Naive B cell (primary cell): Measurements from ENCODE around the gene ITIH1. TPM values are rescaled to one million over a fixed set of nuclear protein-coding genes. Genes with fewer than 3 reads are reported as not detected.
"Not testable (repeated sequence)": the region's sequence is repeated elsewhere in the genome, so short reads cannot be mapped to it uniquely, and the experiment has no call there.

ENCODE experiments used
- ATAC-seq, 2 donors: fragments of 150-1000 bp; cut with Tn5 transposase; 2 replicates each; pipeline ENCODE4 v1.10.0; 2021; ENCODE audit warnings: low read depth in 2 of 2, mild to moderate bottlenecking in 2 of 2, moderate library complexity in 2 of 2
- DNase-seq: peaks from one replicate; pipeline ENCODE4 v3.0.0; 2022
- H3K27ac Mint-ChIP-seq, 6 donors: one replicate each; pipeline ENCODE4 v1.8.0; 2020 to 2022; ENCODE audit warnings: mild to moderate bottlenecking in 6 of 6, mixed read lengths in 6 of 6, moderate library complexity in 5 of 6, inconsistent platforms in 2 of 6
- H3K27me3 Mint-ChIP-seq, 3 donors: one replicate each; pipeline ENCODE4 v1.8.0; 2021 to 2022; ENCODE audit warnings: mixed read lengths in 3 of 3, mild to moderate bottlenecking in 1 of 3
- H3K36me3 Mint-ChIP-seq, 2 donors: one replicate each; pipeline ENCODE4 v1.8.0; 2020 to 2022; ENCODE audit warnings: mixed read lengths in 2 of 2, inconsistent platforms in 1 of 2, mild to moderate bottlenecking in 1 of 2
- H3K4me1 Mint-ChIP-seq, 3 donors: one replicate each; pipeline ENCODE4 v1.8.0; 2020 to 2022; ENCODE audit warnings: mixed read lengths in 3 of 3, inconsistent platforms in 1 of 3, mild to moderate bottlenecking in 1 of 3, moderate library complexity in 1 of 3
- H3K4me3 Mint-ChIP-seq, 8 donors: one replicate each; pipeline ENCODE4 v1.8.0; 2020 to 2022; ENCODE audit warnings: mild to moderate bottlenecking in 8 of 8, mixed read lengths in 8 of 8, moderate library complexity in 8 of 8, inconsistent platforms in 2 of 8
- H3K9me3 Mint-ChIP-seq, 7 donors: one replicate each; pipeline ENCODE4 v1.8.0; 2020 to 2022; ENCODE audit warnings: mixed read lengths in 7 of 7, mild to moderate bottlenecking in 5 of 7, inconsistent platforms in 2 of 7, moderate library complexity in 1 of 7
- polyA plus RNA-seq, 6 donors: library from polyadenylated mRNA; unstranded; fragments of 300-500 nt; fragmentation: Illumina TruSeq; gene quantifications; one replicate each; pipeline ENCODE4 v1.2.3, GENCODE V29; 2021; ENCODE audit warnings: low read depth in 6 of 6

ITIH1 gene, protein sequence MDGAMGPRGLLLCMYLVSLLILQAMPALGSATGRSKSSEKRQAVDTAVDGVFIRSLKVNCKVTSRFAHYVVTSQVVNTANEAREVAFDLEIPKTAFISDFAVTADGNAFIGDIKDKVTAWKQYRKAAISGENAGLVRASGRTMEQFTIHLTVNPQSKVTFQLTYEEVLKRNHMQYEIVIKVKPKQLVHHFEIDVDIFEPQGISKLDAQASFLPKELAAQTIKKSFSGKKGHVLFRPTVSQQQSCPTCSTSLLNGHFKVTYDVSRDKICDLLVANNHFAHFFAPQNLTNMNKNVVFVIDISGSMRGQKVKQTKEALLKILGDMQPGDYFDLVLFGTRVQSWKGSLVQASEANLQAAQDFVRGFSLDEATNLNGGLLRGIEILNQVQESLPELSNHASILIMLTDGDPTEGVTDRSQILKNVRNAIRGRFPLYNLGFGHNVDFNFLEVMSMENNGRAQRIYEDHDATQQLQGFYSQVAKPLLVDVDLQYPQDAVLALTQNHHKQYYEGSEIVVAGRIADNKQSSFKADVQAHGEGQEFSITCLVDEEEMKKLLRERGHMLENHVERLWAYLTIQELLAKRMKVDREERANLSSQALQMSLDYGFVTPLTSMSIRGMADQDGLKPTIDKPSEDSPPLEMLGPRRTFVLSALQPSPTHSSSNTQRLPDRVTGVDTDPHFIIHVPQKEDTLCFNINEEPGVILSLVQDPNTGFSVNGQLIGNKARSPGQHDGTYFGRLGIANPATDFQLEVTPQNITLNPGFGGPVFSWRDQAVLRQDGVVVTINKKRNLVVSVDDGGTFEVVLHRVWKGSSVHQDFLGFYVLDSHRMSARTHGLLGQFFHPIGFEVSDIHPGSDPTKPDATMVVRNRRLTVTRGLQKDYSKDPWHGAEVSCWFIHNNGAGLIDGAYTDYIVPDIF
- polyA plus RNA-seq: 1 to 10 TPM in 2 of 6 donors, not detected in 4; 1.7 to 3.7 TPM

DNA sequence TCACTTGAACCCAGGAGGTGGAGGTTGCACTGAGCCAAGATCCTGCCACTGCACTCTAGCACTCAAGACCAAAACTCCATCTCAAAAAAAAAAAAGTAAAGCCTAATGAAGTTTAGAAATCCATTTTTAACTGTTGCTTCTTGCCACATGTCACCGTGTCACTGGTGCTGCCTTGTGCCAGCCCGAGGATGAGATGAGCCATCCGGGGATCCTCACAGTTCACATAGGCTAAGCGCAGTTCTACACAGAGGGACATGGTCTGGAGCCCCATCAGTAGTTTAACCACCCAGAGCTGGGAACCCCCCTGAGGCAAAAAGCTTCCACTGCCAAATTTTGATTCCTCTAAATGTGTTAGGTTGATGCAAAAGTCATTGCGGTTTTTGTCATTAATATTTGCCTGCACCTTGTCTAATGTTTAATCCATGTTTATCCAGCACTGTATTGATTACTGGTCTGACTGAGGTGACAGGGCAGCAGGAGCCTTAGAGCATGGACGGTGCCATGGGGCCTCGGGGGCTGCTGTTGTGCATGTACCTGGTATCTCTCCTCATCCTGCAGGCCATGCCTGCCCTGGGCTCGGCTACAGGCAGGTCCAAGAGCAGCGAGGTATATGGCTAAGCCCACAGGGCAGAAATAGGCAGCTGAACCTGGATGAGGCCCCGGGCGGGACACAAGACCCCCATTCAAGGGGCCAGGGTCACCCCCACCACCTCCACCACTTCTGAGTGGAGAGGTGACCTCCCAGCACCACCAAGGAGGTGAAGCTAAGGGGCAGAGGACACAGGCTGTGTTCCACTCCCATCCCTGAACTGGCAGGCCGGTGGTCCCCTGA lies at the start of gene ITIH1:
Gene ITIH1, plus strand, starts transcription at position 473 of the 832 bp plus-strand sequence. Its CDS starts 17 bp downstream, at position 490.
- H3K36me3 Mint-ChIP-seq: no peaks in the 10 kb centered on the region
- no peaks in the 10 kb centered on the region for H3K27me3 Mint-ChIP-seq
- H3K27ac Mint-ChIP-seq: peak within 1 kb of the TSS in 5 of 6 donors; percentile 38 to 100 (median 98)
- H3K4me3 Mint-ChIP-seq: no peak within 1 kb of the TSS
- no peak for ATAC-seq
- H3K9me3 Mint-ChIP-seq: no peaks in the 10 kb centered on the region
- peaks cover 16 to 26% (median 20%) of the 10 kb centered on the region in 3 donors for H3K4me1 Mint-ChIP-seq
- no peak for DNase-seq

DNA sequence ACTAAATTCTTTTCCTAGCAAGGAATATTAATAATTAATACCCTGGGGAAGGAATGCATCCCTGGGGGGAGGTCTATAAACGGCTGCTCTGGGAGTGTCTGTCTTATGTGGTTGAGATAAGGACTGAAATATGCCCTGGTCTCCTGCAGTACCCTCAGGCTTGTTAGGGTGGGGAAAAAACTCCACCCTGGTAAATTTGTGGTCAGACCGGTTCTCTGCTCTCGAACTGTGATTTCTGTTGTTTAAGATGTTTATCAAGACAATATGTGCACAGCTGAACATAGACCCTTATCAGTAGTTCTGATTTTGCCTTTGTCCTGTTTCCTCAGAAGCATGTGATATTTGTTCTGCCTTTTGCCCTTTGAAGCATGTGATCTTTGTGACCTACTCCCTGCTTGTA lies 48.6 kb upstream of the ITIH1 start:
- Mint-ChIP-seq H3K9me3 (peaks cover 0 to 30% (median 19%) of the 10 kb centered on the region in 7 donors), H3K27ac (peak overlapping the region in 2 of 6 donors; percentile 14 to 56), H3K36me3 (peaks cover 35 to 40% of the 10 kb centered on the region in 2 donors)
- DNase-seq, H3K4me1 Mint-ChIP-seq, ATAC-seq, H3K27me3 Mint-ChIP-seq, H3K4me3 Mint-ChIP-seq: not testable (repeated sequence)

DNA sequence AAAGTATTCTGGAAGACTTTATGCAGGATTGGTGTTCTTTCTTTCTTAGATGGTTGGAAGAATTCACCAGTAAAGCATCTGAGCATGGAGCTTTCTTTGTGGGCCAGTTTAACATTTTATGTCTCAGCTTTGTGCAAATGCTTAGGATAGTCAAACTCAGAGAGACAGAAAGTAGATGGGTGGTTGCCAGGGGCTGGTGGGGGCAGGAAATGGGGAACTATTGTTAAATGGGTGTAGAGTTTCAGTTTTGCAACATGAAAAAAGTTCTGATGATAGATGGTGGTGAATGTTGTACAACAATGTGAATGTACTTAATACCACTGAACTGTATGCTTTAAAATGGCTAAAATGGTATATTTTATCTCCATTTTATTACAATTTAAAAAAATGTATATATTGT lies 46.7 kb upstream of the ITIH1 start:
- ATAC-seq: no peak
- Mint-ChIP-seq H3K27ac (peak overlapping the region in 2 of 6 donors; percentile 31 to 36), H3K9me3 (peaks cover 0 to 30% (median 19%) of the 10 kb centered on the region in 7 donors), H3K27me3 (no peaks in the 10 kb centered on the region), H3K4me1 (peaks cover 0 to 5% (median 5%) of the 10 kb centered on the region in 3 donors), H3K4me3 (no peak overlapping the region), H3K36me3 (peaks cover 47 to 49% of the 10 kb centered on the region in 2 donors)
- DNase-seq: no peak

DNA sequence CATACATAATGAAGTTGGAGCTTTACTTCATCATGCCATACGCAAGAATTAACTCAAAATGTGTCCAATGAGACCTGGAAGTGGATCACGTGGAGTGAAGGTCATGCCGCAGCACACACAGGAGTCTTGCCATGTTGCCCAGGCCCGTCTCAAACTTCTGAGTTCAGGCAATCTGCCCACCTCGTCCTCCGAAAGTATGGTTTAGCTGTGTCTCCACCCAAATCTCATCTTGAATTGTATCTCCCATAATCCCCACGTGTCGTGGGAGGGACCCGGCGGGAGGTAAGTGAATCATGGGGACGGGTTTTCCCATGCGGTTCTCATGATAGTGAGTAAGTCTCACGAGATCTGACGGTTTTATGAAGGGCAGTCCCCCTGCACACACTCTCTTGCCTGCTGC lies 45.8 kb upstream of the ITIH1 start:
- peaks cover 0 to 5% (median 5%) of the 10 kb centered on the region in 3 donors for H3K4me1 Mint-ChIP-seq
- DNase-seq (no peak), ATAC-seq (no peak)
- no peaks in the 10 kb centered on the region for H3K27me3 Mint-ChIP-seq
- peak overlapping the region in 1 of 6 donors; percentile 6 for H3K27ac Mint-ChIP-seq
- peaks cover 48 to 50% of the 10 kb centered on the region in 2 donors for H3K36me3 Mint-ChIP-seq
- H3K4me3 Mint-ChIP-seq: no peak overlapping the region
- peaks cover 0 to 29% (median 19%) of the 10 kb centered on the region in 7 donors for H3K9me3 Mint-ChIP-seq

DNA sequence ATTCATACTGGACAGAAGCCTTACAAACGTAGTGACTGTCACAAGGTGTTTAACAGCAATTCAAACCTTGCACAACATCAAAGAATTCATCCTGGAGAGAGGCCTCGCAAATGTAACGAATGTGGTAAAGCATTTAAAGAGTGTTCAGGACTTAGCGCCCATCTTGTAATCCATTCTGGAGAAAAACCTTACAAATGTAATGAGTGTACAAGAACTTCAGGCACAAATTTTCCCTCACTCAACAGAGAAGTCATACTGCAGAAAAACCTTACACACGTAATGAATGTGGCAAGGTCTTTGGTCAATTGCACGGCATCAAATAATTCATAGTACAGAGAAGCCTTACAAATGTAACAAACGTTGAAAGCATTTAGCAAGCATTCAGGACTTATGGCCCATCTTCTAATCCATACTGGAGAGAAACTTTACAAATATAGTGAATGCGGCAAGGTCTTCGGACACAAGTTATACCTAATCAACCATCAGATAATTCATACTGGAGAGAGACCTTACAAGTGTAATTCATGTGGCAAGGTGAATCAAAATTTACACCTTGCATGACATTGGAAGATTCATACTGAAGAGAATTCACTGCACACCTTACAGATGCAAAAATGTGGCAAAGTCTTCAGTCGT lies 44.0 kb upstream of the ITIH1 start:
- Mint-ChIP-seq H3K27me3 (no peaks in the 10 kb centered on the region), H3K27ac (no peak overlapping the region), H3K4me3 (no peak overlapping the region), H3K4me1 (peaks cover 0 to 5% (median 5%) of the 10 kb centered on the region in 3 donors), H3K9me3 (peaks cover 0 to 25% (median 17%) of the 10 kb centered on the region in 7 donors), H3K36me3 (peaks cover 50 to 52% of the 10 kb centered on the region in 2 donors)
- ATAC-seq (no peak), DNase-seq (no peak)

DNA sequence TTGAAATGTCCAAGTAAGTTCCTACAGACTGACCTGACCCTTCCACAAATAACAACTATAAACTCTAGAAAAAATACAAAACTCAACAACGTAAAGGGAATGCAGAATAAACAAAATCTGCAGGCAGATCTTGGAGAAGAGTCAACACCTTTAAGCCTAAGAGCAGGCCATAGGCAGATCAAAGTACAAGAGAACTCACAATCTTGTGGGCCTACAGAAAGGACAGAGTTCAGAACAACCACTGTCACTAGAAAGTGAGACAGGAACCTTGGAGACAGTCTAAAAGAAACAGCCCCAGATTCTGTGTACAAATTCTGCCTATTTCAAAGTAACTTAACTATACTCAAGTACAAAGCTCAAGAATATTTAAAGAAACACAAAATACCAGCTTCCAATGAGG lies 37.7 kb upstream of the ITIH1 start:
- no peaks in the 10 kb centered on the region for H3K9me3 Mint-ChIP-seq
- no peak for DNase-seq
- H3K4me3 Mint-ChIP-seq: no peak overlapping the region
- peaks cover 23 to 31% of the 10 kb centered on the region in 2 donors for H3K36me3 Mint-ChIP-seq
- no peaks in the 10 kb centered on the region for H3K27me3 Mint-ChIP-seq
- H3K27ac Mint-ChIP-seq: no peak overlapping the region
- H3K4me1 Mint-ChIP-seq: no peaks in the 10 kb centered on the region
- ATAC-seq: no peak

DNA sequence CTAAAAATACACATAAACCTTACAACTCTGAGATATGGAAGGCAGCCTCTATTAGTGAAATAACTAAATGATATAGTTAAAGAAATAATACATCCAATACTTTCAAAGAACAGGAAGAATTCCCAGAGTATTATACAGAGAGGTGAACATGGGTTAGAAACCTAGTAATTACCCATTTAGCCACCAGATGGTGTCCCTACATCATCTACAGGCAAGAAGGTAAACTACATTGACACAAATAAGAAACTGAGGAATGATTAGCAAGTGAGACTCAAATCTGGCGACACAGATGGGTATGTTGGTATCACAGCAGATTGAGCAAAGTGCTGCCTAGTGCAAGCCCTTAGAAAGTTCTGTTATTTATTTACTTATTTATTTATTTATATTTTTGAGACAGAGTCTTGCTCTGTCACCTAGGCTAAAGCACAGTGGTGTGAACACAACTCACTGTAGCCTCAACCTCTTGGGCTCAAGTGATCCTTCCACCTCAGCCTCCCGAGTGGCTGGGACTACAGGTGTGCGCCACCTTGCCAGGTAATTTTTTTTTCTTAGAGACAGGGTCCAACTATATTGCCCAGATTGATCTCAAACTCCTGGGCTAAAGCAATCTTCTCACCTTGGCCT lies 34.9 kb upstream of the ITIH1 start:
- no peaks in the 10 kb centered on the region for H3K9me3 Mint-ChIP-seq
- ATAC-seq: peak in 1 of 2 donors; percentile 35
- H3K27me3 Mint-ChIP-seq: no peaks in the 10 kb centered on the region
- DNase-seq: peak; percentile 12
- H3K36me3 Mint-ChIP-seq: peaks cover 12 to 29% of the 10 kb centered on the region in 2 donors
- peak overlapping the region in 1 of 6 donors; percentile 75 for H3K27ac Mint-ChIP-seq
- no peak overlapping the region for H3K4me3 Mint-ChIP-seq
- no peaks in the 10 kb centered on the region for H3K4me1 Mint-ChIP-seq

DNA sequence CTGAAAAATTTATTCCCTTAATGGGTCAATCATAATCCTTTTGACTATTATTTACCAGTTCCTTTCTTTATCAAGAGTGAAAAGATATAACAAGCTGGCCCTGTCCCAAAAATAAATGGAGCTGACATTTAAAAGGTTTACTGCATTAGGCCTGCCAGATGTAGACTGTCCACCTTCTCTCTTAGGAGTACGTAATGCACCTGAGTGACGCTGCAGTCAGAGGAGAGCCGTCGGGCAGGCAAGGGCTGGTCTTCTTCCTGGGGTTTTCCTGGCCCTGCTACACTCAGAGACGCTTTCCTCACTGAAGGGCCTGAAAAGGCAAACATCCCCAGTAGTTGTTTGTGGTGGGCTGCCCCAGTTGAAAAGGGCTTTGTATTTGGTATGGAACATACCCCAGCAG lies 34.2 kb upstream of the ITIH1 start:
- Mint-ChIP-seq H3K9me3 (no peaks in the 10 kb centered on the region), H3K4me1 (no peaks in the 10 kb centered on the region), H3K4me3 (no peak overlapping the region), H3K27me3 (no peaks in the 10 kb centered on the region), H3K27ac (peak overlapping the region in 1 of 6 donors; percentile 51), H3K36me3 (peaks cover 12 to 28% of the 10 kb centered on the region in 2 donors)
- ATAC-seq (no peak), DNase-seq (no peak)

DNA sequence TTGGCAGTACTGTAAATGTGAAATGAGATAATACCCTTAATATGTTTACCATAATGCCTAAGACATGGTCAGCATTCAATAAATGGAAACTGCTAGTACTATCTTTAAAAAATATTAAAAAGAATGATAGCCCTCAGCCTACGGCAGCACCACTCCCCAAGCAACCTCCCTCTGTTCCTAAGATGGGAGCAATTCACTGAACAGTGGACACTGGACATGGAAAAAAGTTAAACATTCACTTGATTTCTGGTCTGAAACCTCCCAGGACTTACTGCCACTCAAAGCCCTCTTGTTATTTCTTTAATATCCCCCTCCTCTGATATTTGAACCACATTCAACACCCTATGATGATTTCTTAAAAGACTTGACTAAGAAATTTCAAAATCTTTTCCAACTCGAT lies 33.7 kb upstream of the ITIH1 start:
- no peak for ATAC-seq
- no peak overlapping the region for H3K27ac Mint-ChIP-seq

DNA sequence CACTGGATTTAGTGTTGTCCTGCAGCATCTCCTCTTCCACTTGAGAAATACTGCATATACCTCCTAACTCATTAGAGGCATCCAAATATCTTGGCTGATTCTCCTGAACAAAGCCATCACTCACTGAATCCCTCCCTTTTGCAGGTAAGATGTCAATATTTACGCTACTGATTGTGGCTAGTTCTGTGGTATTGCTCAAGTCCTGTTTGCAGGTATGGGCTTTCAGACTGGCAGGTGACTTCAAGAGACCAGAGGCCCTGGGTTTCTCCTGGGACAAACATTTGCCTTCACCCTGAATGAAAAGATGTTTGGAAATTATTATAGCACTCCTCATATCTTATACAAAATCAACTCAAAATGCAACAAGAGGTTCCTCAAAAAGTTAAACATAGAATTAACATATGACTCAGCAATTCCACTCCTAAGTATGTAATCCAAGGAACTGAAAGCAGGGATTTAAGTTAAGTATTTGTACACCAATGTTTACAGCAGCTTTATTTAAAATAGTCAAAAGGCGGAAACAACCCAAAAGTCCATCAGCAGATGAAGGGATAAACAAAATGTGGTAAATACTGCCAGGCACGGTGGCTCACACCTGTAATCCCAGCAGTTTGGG lies 25.2 kb upstream of the ITIH1 start:
- ATAC-seq (no peak), DNase-seq (no peak)
- Mint-ChIP-seq H3K4me3 (no peak overlapping the region), H3K27me3 (no peaks in the 10 kb centered on the region), H3K9me3 (no peaks in the 10 kb centered on the region), H3K27ac (peak overlapping the region in 3 of 6 donors; percentile 42 to 88 (median 61)), H3K36me3 (peaks cover 0 to 22% of the 10 kb centered on the region in 2 donors), H3K4me1 (no peaks in the 10 kb centered on the region)

More for the DNA sequence above, 33.7 kb upstream of the ITIH1 start:
- H3K36me3 Mint-ChIP-seq: peaks cover 12 to 33% of the 10 kb centered on the region in 2 donors
- no peak for DNase-seq
- H3K4me1 Mint-ChIP-seq: no peaks in the 10 kb centered on the region
- no peaks in the 10 kb centered on the region for H3K27me3 Mint-ChIP-seq
- no peak overlapping the region for H3K4me3 Mint-ChIP-seq
- H3K9me3 Mint-ChIP-seq: no peaks in the 10 kb centered on the region

DNA sequence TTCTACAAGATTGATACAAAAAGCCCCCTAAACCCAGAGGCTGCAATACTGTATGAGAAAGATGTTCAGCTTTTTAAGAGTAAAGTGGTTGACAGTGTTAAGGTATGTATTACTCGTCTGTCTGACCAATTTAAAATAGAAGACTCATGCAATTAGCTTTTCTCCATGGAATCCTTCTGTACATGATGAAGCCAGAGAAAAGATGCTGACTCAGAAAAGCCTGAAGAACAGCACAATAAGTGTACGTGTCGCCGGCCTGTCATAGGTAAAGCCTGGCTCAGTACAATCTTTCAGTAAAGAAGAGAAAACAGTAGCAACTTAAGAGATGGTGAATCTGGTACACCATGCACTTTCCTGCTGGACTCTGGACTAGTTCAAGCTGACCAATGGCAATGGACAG lies 23.0 kb upstream of the ITIH1 start:
- H3K27ac Mint-ChIP-seq: no peak overlapping the region
- DNase-seq (no peak), ATAC-seq (no peak)
- H3K36me3 Mint-ChIP-seq: peaks cover 8 to 17% of the 10 kb centered on the region in 2 donors
- no peaks in the 10 kb centered on the region for H3K4me1 Mint-ChIP-seq
- H3K4me3 Mint-ChIP-seq: no peak overlapping the region
- no peaks in the 10 kb centered on the region for H3K27me3 Mint-ChIP-seq
- H3K9me3 Mint-ChIP-seq: no peaks in the 10 kb centered on the region

DNA sequence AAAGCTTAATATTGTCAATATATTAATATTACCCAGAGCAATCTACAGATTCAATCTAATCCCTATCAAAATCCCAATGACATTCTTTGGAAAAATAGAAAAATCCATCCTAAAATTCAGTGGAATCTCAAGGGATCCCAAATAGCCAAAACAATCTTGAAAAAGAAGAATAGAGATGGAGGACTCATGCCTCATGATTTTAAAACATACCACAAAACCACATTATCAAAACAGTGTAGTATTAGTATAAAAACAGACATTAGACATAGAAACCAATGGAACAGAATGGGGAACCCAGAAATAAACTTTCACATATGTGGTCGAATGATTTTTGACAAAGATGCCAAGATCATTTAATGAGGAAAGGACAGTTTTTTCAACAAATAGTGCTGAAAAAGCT lies 21.3 kb upstream of the ITIH1 start:
- ATAC-seq (no peak), DNase-seq (no peak)
- H3K27me3 Mint-ChIP-seq: no peaks in the 10 kb centered on the region
- H3K36me3 Mint-ChIP-seq: peaks cover 8 to 18% of the 10 kb centered on the region in 2 donors
- no peaks in the 10 kb centered on the region for H3K9me3 Mint-ChIP-seq
- H3K4me1 Mint-ChIP-seq: no peaks in the 10 kb centered on the region
- H3K27ac Mint-ChIP-seq: peak overlapping the region in 1 of 6 donors; percentile 9
- H3K4me3 Mint-ChIP-seq: no peak overlapping the region
